Stimulated activated CD4-positive, alpha-beta T cell treated with anti-CD3 and anti-CD28 coated beads, TNF-alpha, amount 100 ng/mL, for 4 hours (primary cell): Measurements from ENCODE around the gene ABTB2.
"Not testable (repeated sequence)": the region's sequence is repeated elsewhere in the genome, so short reads cannot be mapped to it uniquely, and the experiment has no call there.

Source experiments
- DNase-seq, 3 experiments: peaks; one replicate each; pipeline ENCODE4 v3.0.0-alpha.2; 2020; ENCODE audit warnings: low read depth in 3 of 3

Gene ABTB2

GRCh38 chr11:34190192-34191139 is 167.3 kb downstream of the ABTB2 start:
- no peak for DNase-seq

- DNase-seq, result no peak
Observed at GRCh38 chr11:34189191-34189590, 168.6 kb downstream of the ABTB2 start.

- no peak for DNase-seq
Observed at GRCh38 chr11:34188181-34188580, 169.6 kb downstream of the ABTB2 start.

- DNase-seq, result no peak
Observed at GRCh38 chr11:34185926-34186841, 171.6 kb downstream of the ABTB2 start.

GRCh38 chr11:34184505-34185015 is 173.2 kb downstream of the ABTB2 start:
- DNase-seq, result no peak

- DNase-seq, result no peak
Observed at GRCh38 chr11:34183848-34184391, 173.9 kb downstream of the ABTB2 start.

- no peak for DNase-seq
Observed at GRCh38 chr11:34182921-34183685, 174.7 kb downstream of the ABTB2 start.

- no peak for DNase-seq
Observed at GRCh38 chr11:34182425-34182824, 175.4 kb downstream of the ABTB2 start.

- no peak for DNase-seq
Observed at GRCh38 chr11:34181856-34182405, 175.9 kb downstream of the ABTB2 start.

GRCh38 chr11:34181251-34181650 is 176.6 kb downstream of the ABTB2 start:
- DNase-seq, result no peak

GRCh38 chr11:34180814-34181165 is 177.0 kb downstream of the ABTB2 start:
- DNase-seq, result not testable (repeated sequence)

GRCh38 chr11:34180040-34180813 is 177.6 kb downstream of the ABTB2 start:
- no peak for DNase-seq

- DNase-seq, result no peak
Observed at GRCh38 chr11:34179026-34179675, 178.7 kb downstream of the ABTB2 start.

GRCh38 chr11:34178209-34178821 is 179.5 kb downstream of the ABTB2 start:
- DNase-seq, result no peak

GRCh38 chr11:34176751-34177209 is 181.0 kb downstream of the ABTB2 start:
- no peak for DNase-seq

GRCh38 chr11:34175284-34176019 is 182.4 kb downstream of the ABTB2 start:
- DNase-seq, result no peak

- DNase-seq, result peak; percentile 69 to 78 (median 72)
Observed at GRCh38 chr11:34174412-34175041, 183.3 kb downstream of the ABTB2 start.

GRCh38 chr11:34173050-34173449 is 184.8 kb downstream of the ABTB2 start:
- no peak for DNase-seq
